Measurements from ENCODE around the gene RGL3.

- TF ChIP-seq CTCF (conservative IDR thresholded peaks at IDR 0.05) (no peak), ZFX (IDR thresholded peaks at IDR 0.05) (no peak)
Measured at GRCh38 chr19:11418094-11418548, 993 bp downstream of the RGL3 start.

Measured in C4-2B (cell line).